Measurements from ENCODE around the gene ALDH1A3.

The ALDH1A3 gene

GRCh38 chr15:100926258-100926657 is 46.6 kb downstream of the ALDH1A3 start:
- DNase-seq = no peak

GRCh38 chr15:100926971-100927756 is 47.5 kb downstream of the ALDH1A3 start:
- no peak for DNase-seq

GRCh38 chr15:100928632-100929280 is 49.1 kb downstream of the ALDH1A3 start:
- DNase-seq = no peak

- DNase-seq = no peak
Measured at GRCh38 chr15:100929641-100930042, 50.0 kb downstream of the ALDH1A3 start.

- no peak for DNase-seq
Measured at GRCh38 chr15:100930306-100930848, 50.7 kb downstream of the ALDH1A3 start.

GRCh38 chr15:100931143-100931890 is 51.7 kb downstream of the ALDH1A3 start:
- DNase-seq = no peak

- DNase-seq = no peak
Measured at GRCh38 chr15:100932676-100933348, 53.2 kb downstream of the ALDH1A3 start.

GRCh38 chr15:100934166-100934565 is 54.5 kb downstream of the ALDH1A3 start:
- no peak for DNase-seq

GRCh38 chr15:100934726-100935125 is 55.1 kb downstream of the ALDH1A3 start:
- no peak for DNase-seq

- no peak for DNase-seq
Measured at GRCh38 chr15:100937171-100937570, 57.5 kb downstream of the ALDH1A3 start.

GRCh38 chr15:100939791-100940190 is 60.2 kb downstream of the ALDH1A3 start:
- DNase-seq = no peak

- DNase-seq = no peak
Measured at GRCh38 chr15:100940767-100941379, 61.2 kb downstream of the ALDH1A3 start.

GRCh38 chr15:100941536-100941935 is 61.9 kb downstream of the ALDH1A3 start:
- DNase-seq = no peak

GRCh38 chr15:100942656-100943425 is 63.2 kb downstream of the ALDH1A3 start:
- DNase-seq = no peak

GRCh38 chr15:100944244-100944895 is 64.7 kb downstream of the ALDH1A3 start:
- no peak for DNase-seq

- no peak for DNase-seq
Measured at GRCh38 chr15:100944986-100945385, 65.4 kb downstream of the ALDH1A3 start.

- DNase-seq = no peak
Measured at GRCh38 chr15:100947760-100948429, 68.3 kb downstream of the ALDH1A3 start.

- DNase-seq = no peak
Measured at GRCh38 chr15:100948430-100948762, 68.8 kb downstream of the ALDH1A3 start.

GRCh38 chr15:100949691-100950090 is 70.1 kb downstream of the ALDH1A3 start:
- no peak for DNase-seq

GRCh38 chr15:100951965-100952364 is 72.3 kb downstream of the ALDH1A3 start:
- no peak for DNase-seq
